Stimulated activated CD4-positive, alpha-beta T cell treated with anti-CD3 and anti-CD28 coated beads, Interleukin-4, amount 100 ng/mL, for 1 hour (primary cell): ENCODE measurements around the gene CAPN3.

Source experiments
- DNase-seq: peaks from one replicate; pipeline ENCODE4 v3.0.0-alpha.2; 2020

The CAPN3 gene

DNA sequence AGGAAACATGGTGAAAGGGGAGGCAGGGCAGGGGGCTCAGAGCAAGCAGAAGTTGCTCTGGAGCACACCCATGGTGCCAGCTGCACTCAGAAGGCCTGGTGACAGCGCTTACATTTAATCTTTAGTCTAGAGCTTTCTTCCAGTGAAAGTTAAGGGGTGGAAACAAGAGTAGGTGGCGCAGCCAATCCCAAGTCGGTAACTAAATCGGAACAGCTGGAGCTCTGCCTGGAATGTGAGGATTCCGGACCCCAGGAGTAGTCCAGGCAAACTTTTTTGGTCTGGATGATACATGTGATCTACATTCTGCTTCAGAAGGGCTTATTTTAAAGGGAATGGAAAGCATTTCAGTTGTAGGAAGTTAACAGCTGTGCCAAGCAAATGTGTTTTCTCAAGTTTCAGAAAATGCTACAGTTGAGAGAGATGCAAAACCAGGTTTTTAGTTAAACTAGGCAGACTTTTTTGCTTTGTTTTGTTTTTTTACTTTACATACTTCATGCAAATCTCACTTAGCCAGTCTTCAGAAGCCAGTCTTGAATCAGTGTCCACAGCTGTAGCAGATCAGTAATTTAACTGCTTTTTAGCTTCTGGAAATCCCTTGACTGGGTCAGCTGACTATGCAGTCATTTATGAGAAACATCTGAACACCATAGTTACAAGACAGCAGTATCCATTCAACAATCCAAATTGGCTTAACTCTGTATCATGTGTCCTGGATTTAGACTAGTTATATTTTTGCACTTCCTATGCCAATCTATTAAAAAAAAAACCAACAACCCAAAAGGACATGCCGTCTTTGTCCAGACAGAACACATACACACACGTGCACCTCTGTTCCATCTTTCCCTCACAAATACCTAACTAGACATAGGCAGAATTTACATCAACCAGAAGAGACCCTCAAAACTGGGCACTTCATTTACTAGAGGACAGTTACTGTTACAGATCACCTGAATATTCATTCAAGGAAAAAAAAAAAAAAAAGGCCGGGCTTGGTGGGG, 98.4 kb downstream of the CAPN3 start:
- DNase-seq: no peak

DNA sequence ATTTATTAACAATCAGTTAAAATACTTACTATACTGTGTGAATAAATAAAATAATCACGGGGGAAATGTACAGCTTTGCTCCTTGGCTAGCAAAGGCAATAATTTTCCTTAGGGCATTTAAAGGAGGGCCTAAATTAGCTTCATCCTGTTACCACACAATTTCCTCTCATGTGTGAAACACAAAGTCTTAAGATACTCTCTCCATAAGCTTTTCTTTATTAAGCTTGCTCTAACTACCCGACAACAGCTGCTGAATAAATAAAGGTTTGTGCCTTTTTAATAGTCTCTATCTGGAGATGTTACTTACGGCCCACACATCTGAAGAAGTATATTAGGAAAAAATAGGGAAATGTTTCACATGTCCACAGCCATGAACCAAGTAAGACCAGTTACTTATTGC, 102.0 kb downstream of the CAPN3 start:
- DNase-seq: no peak
